H1 (cell line): ENCODE data around the gene TIGD2. TPM values are rescaled to one million over a fixed set of nuclear protein-coding genes. Genes with fewer than 3 reads are reported as not detected.

ENCODE experiments used
- ASH2L ChIP-seq: fragments of 200-600, 300-600 bp; sonication (generic); IDR thresholded peaks from one replicate; pipeline ENCODE4 v1.7.1; 2017; ENCODE audit warnings: low read length
- CEBPB ChIP-seq: IDR thresholded peaks from 2 replicates; pipeline ENCODE4 v1.6.1; 2012; ENCODE audit warnings: low read depth, low read length
- EGR1 ChIP-seq: IDR thresholded peaks from 2 replicates; pipeline ENCODE4 v1.6.1; 2011; ENCODE audit warnings: low read depth, low read length, borderline replicate concordance
- EZH2 ChIP-seq: fragments of 200-600 bp; sonication (generic); IDR thresholded peaks from 2 replicates; pipeline ENCODE4 v1.7.1; 2012; ENCODE audit warnings: low read depth, mild to moderate bottlenecking, moderate library complexity, low read length, inconsistent platforms; ENCODE audit not compliant: severe bottlenecking
- GABPA ChIP-seq: IDR thresholded peaks from 2 replicates; pipeline ENCODE4 v1.6.1; 2011; ENCODE audit warnings: mild to moderate bottlenecking, low read length, moderate library complexity, borderline replicate concordance; ENCODE audit not compliant: insufficient read depth
- KDM1A ChIP-seq: fragments of 200-600, 300-600 bp; sonication (generic); IDR thresholded peaks from 2 replicates; pipeline ENCODE4 v1.7.1; 2016; ENCODE audit warnings: mild to moderate bottlenecking, low read length, borderline replicate concordance
- NANOG ChIP-seq: IDR thresholded peaks from 2 replicates; pipeline ENCODE4 v1.6.1; 2011; ENCODE audit warnings: low read length, low read depth, mild to moderate bottlenecking, inconsistent platforms; ENCODE audit not compliant: insufficient read depth, poor library complexity, severe bottlenecking
- POU5F1 ChIP-seq: IDR thresholded peaks from 2 replicates; pipeline ENCODE4 v1.6.1; 2011; ENCODE audit warnings: low read depth, mild to moderate bottlenecking, low read length, moderate library complexity
- RAD21 ChIP-seq, 2 experiments: IDR thresholded peaks in 1 of 2; conservative IDR thresholded peaks in 1 of 2; 2 replicates each; pipeline ENCODE4 v1.6.1; 2011; ENCODE audit warnings: low read depth in 2 of 2, low read length in 2 of 2, improper control_type of control experiment in 1 of 2, inconsistent platforms in 1 of 2, mild to moderate bottlenecking in 1 of 2, moderate library complexity in 1 of 2
- RXRA ChIP-seq: IDR thresholded peaks from 2 replicates; pipeline ENCODE4 v1.6.1; 2011; ENCODE audit warnings: low read depth, mild to moderate bottlenecking, low read length, moderate library complexity; ENCODE audit not compliant: insufficient read depth
- SP1 ChIP-seq: IDR thresholded peaks from 2 replicates; pipeline ENCODE4 v1.6.1; 2011; ENCODE audit warnings: low read depth, low read length
- TBP ChIP-seq: IDR thresholded peaks from 2 replicates; pipeline ENCODE4 v1.6.1; 2011; ENCODE audit warnings: low read depth, low read length, improper control_type of control experiment
- USF2 ChIP-seq: IDR thresholded peaks from 2 replicates; pipeline ENCODE4 v1.6.1; 2011; ENCODE audit warnings: low read length, improper control_type of control experiment
- YY1 ChIP-seq: IDR thresholded peaks from 2 replicates; pipeline ENCODE4 v1.6.1; 2011; ENCODE audit warnings: low read depth, mild to moderate bottlenecking, low read length
- polyA plus RNA-seq, 7 experiments: library from polyadenylated mRNA; depleted of rRNA in 3 of 7; stranded (reverse) in 5 of 7; unstranded in 2 of 7; fragments of >200 nt in 5 of 7; fragments of 200-250 nt in 2 of 7; gene quantifications; 1 replicate in 5 of 7; 2 replicates in 1 of 7; 4 replicates in 1 of 7; pipeline versions ENCODE4 v1.2.1 to v1.2.3, GENCODE V29; 2011 to 2013; ENCODE audit warnings: missing spikeins in 2 of 7, mixed read lengths in 2 of 7
- total RNA-seq: library from RNA; stranded (reverse); fragmentation: NEBNext Ultra II Directional; extraction: Animal tissue kit (Norgen Biotek cat#: 25700); gene quantifications from 2 replicates; pipeline ENCODE4 v1.2.1, GENCODE V29; 2021

The TIGD2 gene
- total and polyA plus RNA-seq, 2 of the 8 experiments (the other 6 are each of a cell fraction or from before 2014, with no cell fraction given): 2.4 to 5.7 TPM

DNA sequence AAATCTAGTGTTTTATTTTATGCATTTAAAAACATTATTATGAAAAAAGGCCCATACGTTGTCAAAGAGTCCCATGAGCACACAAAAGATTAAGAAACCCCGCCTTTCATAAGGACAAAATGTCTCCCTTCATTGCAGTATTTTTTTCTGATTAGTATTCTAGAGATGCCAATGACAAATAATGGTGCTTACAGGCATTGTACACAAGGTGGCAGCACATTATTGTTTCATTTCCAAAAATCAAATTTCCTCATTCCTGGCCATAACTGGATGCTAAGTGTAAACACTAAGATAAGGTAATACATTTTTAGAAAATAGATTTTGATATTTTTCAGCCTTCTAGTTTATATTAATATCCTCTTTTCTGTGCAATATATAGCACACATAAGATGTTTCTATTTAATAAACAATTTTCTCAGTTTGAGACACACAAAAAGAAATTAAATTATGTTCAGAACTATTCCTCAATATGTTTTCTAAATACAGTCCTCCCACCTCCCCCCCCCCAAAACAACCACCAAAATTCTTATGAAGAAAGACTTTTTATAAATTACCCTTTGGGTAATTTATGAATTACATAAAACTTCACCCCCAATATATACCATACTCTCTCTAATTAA lies 47.7 kb downstream of the TIGD2 start (continued):
- TF ChIP-seq TBP (no peak), USF2 (no peak), EGR1 (no peak), YY1 (no peak), GABPA (no peak), POU5F1 (no peak), RAD21 (IDR thresholded peaks at IDR 0.05 in 1 of 2, conservative IDR thresholded peaks at IDR 0.05 in 1 of 2; ENCODE audit: low read depth in 2 of 2, low read length in 2 of 2) (peak; percentile 67 to 72), CEBPB (0 out of 2 replicates have a peak, but pooled peaks have one; percentile 15), KDM1A (no peak), NANOG (no peak), SP1 (no peak), ASH2L (no peak), RXRA (no peak), EZH2 (no peak)
